ENCODE results near the gene ACYP2.

The ACYP2 gene

DNA sequence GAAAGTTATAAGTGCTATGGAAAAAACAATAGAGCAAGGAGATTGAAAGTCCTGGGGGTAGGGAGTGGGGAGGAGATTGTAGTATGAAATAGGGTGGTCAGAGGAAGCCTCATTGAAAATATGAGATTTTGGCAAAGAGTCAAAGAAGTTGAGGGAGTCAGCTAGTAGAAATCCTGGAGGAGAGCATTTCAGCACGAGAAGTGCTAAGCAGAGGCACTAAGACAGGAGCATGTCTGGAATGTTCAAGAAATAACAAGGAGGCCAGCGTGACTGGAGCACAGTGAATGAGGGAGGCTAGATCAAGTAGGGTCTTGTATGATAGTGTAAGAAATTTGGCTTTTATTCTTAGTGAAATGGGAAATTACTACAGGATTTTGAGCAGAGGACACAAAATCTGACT, 142.8 kb downstream of the ACYP2 start:
- Histone ChIP-seq H3K79me2 (ENCODE audit: insufficient read depth, low read length) (no peaks in the 10 kb centered on the region), H4K20me1 (ENCODE audit: low read depth, low read length) (no peaks in the 10 kb centered on the region), H2AFZ (ENCODE audit: low read depth, low read length, severe bottlenecking) (no peak overlapping the region), H3K36me3 (ENCODE audit: low read length) (no peaks in the 10 kb centered on the region), H3K9me3 (ENCODE audit: insufficient read depth, low read length) (no peaks in the 10 kb centered on the region), H3K9ac (ENCODE audit: low read length) (no peak overlapping the region), H3K4me2 (ENCODE audit: low read depth, low read length, poor library complexity, severe bottlenecking) (no peak overlapping the region), H3F3A (ENCODE audit: insufficient read depth) (no peaks in the 10 kb centered on the region), H3K4me3 (ENCODE audit: insufficient read depth, low read length, poor library complexity, severe bottlenecking) (no peak overlapping the region), H3K27me3 (ENCODE audit: low read length) (no peaks in the 10 kb centered on the region), H3K9me2 (replicated peaks; ENCODE audit: insufficient read depth, low read length) (no peaks in the 10 kb centered on the region), H3K27ac (ENCODE audit: low read depth, low read length) (no peak overlapping the region)
- TF ChIP-seq, protein P1, sequence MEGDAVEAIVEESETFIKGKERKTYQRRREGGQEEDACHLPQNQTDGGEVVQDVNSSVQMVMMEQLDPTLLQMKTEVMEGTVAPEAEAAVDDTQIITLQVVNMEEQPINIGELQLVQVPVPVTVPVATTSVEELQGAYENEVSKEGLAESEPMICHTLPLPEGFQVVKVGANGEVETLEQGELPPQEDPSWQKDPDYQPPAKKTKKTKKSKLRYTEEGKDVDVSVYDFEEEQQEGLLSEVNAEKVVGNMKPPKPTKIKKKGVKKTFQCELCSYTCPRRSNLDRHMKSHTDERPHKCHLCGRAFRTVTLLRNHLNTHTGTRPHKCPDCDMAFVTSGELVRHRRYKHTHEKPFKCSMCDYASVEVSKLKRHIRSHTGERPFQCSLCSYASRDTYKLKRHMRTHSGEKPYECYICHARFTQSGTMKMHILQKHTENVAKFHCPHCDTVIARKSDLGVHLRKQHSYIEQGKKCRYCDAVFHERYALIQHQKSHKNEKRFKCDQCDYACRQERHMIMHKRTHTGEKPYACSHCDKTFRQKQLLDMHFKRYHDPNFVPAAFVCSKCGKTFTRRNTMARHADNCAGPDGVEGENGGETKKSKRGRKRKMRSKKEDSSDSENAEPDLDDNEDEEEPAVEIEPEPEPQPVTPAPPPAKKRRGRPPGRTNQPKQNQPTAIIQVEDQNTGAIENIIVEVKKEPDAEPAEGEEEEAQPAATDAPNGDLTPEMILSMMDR (IDR thresholded peaks at IDR 0.05; ENCODE audit: insufficient read depth, low read length, poor library complexity, severe bottlenecking) = no peak
- TF ChIP-seq EZH2phosphoT487 (conservative IDR thresholded peaks at IDR 0.05; ENCODE audit: low read length) = no peak

DNA sequence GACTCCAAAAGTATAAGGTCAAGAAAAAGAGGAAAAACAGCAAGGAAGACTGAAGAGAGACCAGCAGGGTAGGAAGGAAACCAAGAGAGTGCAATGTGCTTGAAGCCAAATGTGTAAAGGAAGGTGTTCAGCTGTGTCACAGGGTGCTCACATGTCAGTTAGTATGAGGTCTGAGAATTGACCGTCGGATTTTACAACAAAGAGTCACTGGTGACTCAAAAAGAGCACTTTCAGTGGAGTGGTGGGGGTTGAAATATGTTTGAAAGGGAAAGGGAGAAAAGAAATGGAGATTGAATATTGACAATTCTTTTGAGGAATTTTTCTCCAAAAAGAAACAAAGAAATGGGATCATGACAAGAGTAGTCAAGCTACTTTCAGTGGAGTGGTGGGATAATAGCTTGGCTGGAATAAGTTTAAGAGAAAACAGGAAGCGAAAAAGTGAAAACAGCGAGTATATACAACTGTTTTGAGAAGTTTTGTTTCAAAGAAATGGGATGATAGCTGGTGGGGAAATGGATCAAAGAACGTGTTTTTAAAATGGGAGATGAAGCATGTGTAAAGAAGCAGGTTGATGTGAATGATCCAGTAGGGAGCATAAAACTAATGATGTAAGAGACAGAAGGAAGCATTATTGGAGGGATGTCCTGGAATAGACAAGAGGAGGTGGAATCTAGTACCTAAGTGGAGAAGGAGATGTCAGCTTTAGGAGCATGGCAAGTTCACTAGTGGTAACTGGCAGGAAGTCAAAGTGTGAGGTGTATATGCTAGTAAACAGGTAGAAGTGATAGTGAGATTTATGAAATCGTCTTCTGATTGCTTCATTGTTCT, 144.2 kb downstream of the ACYP2 start:
- H3K9ac ChIP-seq (ENCODE audit: low read length) = no peak overlapping the region
- no peak overlapping the region for H3K27ac ChIP-seq (ENCODE audit: low read depth, low read length)
- H3F3A ChIP-seq (ENCODE audit: insufficient read depth) = no peaks in the 10 kb centered on the region
- H2AFZ ChIP-seq (ENCODE audit: low read depth, low read length, severe bottlenecking) = no peak overlapping the region
- no peaks in the 10 kb centered on the region for H3K27me3 ChIP-seq (ENCODE audit: low read length)
- no peak for TF ChIP-seq EZH2phosphoT487 (conservative IDR thresholded peaks at IDR 0.05; ENCODE audit: low read length)
- TF ChIP-seq, protein P1 (IDR thresholded peaks at IDR 0.05; ENCODE audit: insufficient read depth, low read length, poor library complexity, severe bottlenecking) = no peak
- no peaks in the 10 kb centered on the region for H3K9me3 ChIP-seq (ENCODE audit: insufficient read depth, low read length)
- no peaks in the 10 kb centered on the region for H3K9me2 ChIP-seq (replicated peaks; ENCODE audit: insufficient read depth, low read length)
- no peaks in the 10 kb centered on the region for H4K20me1 ChIP-seq (ENCODE audit: low read depth, low read length)
- no peak overlapping the region for H3K4me2 ChIP-seq (ENCODE audit: low read depth, low read length, poor library complexity, severe bottlenecking)
- no peaks in the 10 kb centered on the region for H3K36me3 ChIP-seq (ENCODE audit: low read length)
- H3K79me2 ChIP-seq (ENCODE audit: insufficient read depth, low read length) = no peaks in the 10 kb centered on the region
- no peak overlapping the region for H3K4me3 ChIP-seq (ENCODE audit: insufficient read depth, low read length, poor library complexity, severe bottlenecking)

DNA sequence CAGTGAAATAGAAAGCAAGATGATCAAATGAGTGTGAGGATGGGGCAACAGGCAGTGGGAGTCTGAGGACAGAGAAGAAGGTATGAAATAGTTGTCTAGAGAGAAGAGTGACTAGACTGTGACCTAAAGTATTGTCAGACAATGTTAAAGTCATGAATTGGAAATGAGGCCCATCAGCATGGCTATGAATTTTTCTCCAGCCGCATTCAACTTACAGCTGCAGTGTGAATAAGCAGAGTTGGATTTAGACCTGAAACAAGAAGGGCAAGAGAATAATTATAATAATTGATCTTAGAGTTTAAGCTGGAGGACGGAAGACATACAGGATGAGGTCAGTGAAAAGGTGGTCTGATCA, 144.8 kb downstream of the ACYP2 start:
- Histone ChIP-seq H4K20me1 (ENCODE audit: low read depth, low read length) (no peaks in the 10 kb centered on the region), H3K36me3 (ENCODE audit: low read length) (no peaks in the 10 kb centered on the region), H3K27me3 (ENCODE audit: low read length) (no peaks in the 10 kb centered on the region), H3K4me2 (ENCODE audit: low read depth, low read length, poor library complexity, severe bottlenecking) (no peak overlapping the region), H2AFZ (ENCODE audit: low read depth, low read length, severe bottlenecking) (no peak overlapping the region), H3K27ac (ENCODE audit: low read depth, low read length) (no peak overlapping the region), H3K9ac (ENCODE audit: low read length) (no peak overlapping the region), H3F3A (ENCODE audit: insufficient read depth) (no peaks in the 10 kb centered on the region), H3K9me3 (ENCODE audit: insufficient read depth, low read length) (no peaks in the 10 kb centered on the region), H3K9me2 (replicated peaks; ENCODE audit: insufficient read depth, low read length) (no peaks in the 10 kb centered on the region), H3K4me3 (ENCODE audit: insufficient read depth, low read length, poor library complexity, severe bottlenecking) (no peak overlapping the region), H3K79me2 (ENCODE audit: insufficient read depth, low read length) (no peaks in the 10 kb centered on the region)
- no peak for TF ChIP-seq EZH2phosphoT487 (conservative IDR thresholded peaks at IDR 0.05; ENCODE audit: low read length)
- TF ChIP-seq, protein P1 (IDR thresholded peaks at IDR 0.05; ENCODE audit: insufficient read depth, low read length, poor library complexity, severe bottlenecking) = no peak
